GM13977 (cell line): ENCODE results near the gene PDE4D.

Source experiments
- DNase-seq: peaks from one replicate; pipeline ENCODE4 v3.0.0; 2012; ENCODE audit warnings: low spot score
- in situ Hi-C: fragments of 300-500 bp; cut with MboI; formaldehyde crosslinking; loops from one replicate; pipeline ENCODE4 v1.12.0; 2022; ENCODE audit warnings: low sequenced_read_pairs, low pct_unique_long_range_greater_than_20kb, mixed read lengths, inconsistent platforms; ENCODE audit not compliant: unreplicated experiment
- TF ChIP-seq, protein P1 (sequence below): IDR thresholded peaks from 2 replicates; pipeline ENCODE4 v1.5.1; 2012; ENCODE audit warnings: mild to moderate bottlenecking, control low read depth; ENCODE audit not compliant: insufficient read depth; ENCODE audit errors: extremely low read depth, missing control alignments

PDE4D gene

DNA sequence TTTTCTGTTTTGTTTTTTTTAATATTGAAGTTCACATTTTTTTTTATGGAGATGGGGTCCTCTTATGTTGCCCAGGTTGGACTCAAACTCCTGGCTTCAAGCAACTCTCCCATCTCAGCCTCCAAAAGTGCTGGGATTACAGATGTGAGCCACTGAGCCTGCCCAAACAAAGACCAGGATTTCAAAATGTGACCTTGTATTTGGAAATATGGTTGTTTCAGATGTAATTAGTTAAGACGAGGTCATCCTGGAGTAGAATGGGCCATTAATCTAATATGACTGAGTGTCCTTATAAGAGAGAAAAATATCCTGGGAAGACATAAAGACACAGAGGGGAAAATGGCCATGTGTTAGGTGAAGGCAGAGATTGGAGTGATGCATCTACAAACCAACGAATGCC is 970.2 kb downstream of the PDE4D start:
- in situ Hi-C loops, result no loop called here
- TF ChIP-seq, protein P1, sequence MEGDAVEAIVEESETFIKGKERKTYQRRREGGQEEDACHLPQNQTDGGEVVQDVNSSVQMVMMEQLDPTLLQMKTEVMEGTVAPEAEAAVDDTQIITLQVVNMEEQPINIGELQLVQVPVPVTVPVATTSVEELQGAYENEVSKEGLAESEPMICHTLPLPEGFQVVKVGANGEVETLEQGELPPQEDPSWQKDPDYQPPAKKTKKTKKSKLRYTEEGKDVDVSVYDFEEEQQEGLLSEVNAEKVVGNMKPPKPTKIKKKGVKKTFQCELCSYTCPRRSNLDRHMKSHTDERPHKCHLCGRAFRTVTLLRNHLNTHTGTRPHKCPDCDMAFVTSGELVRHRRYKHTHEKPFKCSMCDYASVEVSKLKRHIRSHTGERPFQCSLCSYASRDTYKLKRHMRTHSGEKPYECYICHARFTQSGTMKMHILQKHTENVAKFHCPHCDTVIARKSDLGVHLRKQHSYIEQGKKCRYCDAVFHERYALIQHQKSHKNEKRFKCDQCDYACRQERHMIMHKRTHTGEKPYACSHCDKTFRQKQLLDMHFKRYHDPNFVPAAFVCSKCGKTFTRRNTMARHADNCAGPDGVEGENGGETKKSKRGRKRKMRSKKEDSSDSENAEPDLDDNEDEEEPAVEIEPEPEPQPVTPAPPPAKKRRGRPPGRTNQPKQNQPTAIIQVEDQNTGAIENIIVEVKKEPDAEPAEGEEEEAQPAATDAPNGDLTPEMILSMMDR, result no peak
- DNase-seq, result no peak

DNA sequence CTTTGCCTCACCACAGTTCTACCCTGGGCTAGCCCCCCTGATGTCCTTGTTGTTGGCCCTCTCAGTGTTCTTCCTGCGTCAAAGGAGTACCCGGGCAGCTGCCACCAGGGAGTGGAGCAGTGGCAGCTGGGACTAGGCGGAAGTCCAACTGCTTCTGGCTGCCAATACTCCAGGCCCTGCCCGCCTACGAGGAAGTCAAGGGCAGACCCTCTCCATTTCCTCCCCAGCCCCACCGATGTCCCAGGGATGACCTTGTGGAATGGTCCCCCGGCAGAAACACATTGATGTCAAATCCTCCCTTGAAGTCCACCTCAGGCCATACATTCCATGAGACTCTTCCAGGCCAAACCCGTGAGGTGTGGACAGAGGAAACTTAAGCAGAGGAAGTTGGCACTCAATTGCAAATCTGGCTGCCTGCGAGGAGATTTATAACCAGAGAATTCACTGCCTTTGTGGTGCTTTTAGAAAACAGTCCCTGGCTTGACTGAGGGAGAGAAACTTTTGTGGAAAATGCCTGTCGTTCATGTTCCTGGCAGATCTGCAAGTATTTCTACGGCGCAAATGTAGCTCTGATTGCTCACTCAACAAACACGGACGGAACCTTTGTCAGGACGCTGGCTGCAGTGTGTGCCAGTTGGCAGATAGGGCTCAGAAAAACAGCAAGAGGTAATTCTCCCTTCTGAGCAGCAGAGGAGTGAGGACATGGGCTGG is 970.9 kb downstream of the PDE4D start:
- TF ChIP-seq, protein P1, result no peak
- DNase-seq, result no peak
- in situ Hi-C loops, result no loop called here

DNA sequence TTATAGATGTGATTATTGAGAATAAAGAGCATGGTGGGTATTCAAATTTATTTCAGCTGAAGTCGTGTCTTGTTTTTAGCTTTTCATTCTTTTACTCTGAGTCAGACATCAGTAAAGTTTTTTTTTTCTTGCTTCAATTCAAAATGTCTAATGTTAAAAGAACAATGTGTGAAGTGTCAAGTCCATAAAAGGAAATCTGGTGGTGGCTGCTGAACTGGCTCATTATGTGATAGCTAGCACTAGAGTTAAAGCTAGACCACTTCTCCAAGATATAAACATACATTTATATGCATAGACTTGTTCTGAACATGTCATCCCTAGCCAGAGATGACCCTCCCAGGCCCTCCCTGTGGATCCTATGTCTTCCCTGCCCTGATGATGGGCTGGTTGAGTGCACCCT is 972.4 kb downstream of the PDE4D start:
- DNase-seq, result no peak
- TF ChIP-seq, protein P1, result no peak
- in situ Hi-C loops, result no loop called here

DNA sequence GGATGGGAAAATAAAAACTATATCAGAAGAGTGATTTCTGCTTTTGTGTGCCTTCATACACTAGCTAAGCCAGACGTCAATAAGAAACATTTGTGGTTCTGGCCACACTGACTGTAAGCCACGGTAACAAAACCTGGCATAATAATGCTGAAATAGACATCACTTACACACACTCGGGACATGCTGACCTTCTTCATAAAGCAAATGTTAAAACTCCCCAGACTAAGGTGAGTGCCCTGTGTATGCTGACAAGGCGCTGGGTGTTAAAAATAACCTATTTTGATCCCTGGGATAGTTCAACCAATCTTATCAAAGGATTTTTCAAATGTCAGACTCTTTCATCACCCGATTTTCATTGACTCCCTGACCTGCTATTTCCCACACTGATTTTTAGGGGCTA is 973.7 kb downstream of the PDE4D start:
- TF ChIP-seq, protein P1, result no peak
- no peak for DNase-seq
- in situ Hi-C loops, result no loop called here
